M059J (cell line): Measurements from ENCODE around the gene ICE2. TPM values are rescaled to one million over a fixed set of nuclear protein-coding genes. Genes with fewer than 3 reads are reported as not detected.
"Not testable (repeated sequence)": the region's sequence is repeated elsewhere in the genome, so short reads cannot be mapped to it uniquely, and the experiment has no call there.

Source experiments
- DNase-seq: peaks from one replicate; pipeline ENCODE4 v3.0.0-alpha.2; 2012; ENCODE audit warnings: low read depth
- total RNA-seq: library from RNA; depleted of rRNA; stranded (reverse); fragments of >200 nt; shearing (Covaris generic); gene quantifications from 2 replicates; pipeline ENCODE4 v1.2.3, GENCODE V29; 2014

ICE2 gene
- total RNA-seq, 1 experiment from 2014 or later = 17.0 TPM

DNA sequence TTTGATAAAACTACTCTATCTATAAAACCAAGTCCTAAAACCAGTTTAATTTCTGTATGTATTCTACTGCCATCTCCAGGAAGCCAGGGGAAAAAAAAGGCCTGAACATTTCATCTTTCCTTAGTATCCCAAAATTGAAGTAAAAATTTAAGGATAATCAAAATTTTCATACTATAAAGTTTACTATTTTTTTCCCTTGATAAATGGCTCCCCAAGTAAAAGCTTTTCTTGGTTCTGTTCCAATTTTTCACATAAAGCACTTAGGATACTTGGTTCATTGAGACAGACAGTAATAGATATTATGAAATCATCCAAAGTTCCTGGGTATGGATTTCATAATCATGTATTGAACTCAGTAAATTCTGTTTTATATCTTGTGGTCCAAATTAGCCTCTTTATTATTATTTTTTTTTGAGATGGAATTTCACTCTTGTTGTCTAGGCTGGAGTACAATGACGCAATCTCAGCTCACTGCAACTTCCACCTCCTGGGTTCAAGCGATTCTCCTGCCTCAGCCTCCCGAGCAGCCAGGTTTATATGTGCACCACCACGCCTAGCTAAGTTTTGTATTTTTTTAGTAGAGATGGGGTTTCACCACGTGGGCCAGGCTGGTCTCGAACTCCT lies 34.5 kb downstream of the ICE2 start:
- peak; percentile 42 for DNase-seq

DNA sequence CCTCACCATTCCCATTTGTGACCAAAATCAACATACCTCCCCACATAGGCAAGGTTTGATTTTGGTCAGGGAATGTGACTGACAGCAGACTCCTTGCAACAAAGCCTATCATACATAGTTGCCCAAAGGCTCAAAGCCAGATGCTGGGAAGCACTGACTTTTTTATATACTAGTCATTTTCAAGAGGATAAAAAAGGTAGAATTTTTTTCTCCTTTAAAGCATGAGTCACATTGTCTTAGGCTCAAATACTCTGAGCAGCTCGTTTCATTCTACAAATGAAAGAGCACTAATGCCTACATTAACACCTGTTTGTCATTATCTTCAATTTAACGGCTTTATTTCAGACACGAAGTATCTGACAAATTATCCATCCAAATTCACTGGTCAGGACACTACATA lies 36.2 kb downstream of the ICE2 start:
- peak; percentile 46 for DNase-seq

GRCh38 chr15:60442031-60442650 lies 36.8 kb downstream of the ICE2 start:
- no peak for DNase-seq

- DNase-seq = no peak
Measured at GRCh38 chr15:60441331-60441730, 37.6 kb downstream of the ICE2 start.

DNA sequence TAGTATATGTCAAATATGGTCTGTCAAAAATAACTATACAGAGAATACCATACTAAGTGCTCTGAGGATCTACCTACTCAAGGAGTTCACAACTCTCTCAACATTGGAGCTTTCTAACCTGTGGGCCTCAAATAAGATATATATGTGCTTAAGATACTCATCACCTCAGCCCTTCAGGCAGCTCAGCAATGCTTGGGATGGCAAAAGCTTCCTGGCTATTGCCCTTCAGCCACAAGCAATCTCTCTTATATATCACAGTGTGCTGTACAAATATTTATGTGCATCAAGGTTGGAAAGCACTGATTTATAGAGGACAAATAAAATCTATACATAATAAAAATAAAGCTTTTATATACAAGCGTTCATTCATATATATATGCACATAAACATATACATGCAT lies 40.3 kb downstream of the ICE2 start:
- no peak for DNase-seq

DNA sequence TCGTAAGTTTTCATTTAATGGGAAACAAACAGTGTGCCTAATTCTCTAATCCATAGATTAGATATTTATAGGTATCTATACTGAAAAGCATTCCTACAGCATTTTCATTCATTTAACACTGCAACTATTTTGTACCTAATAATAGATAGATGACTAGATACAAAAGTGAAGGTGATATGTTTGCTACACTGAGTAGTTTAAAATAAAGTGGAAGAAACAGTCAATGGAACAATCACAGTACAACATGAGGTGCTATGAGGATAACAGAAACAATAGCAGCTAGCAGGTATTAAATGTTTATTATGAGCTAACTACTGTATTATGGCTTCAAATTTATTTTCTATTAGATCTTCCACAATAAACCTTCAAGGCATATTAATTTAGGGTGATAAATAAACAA lies 50.0 kb downstream of the ICE2 start:
- no peak for DNase-seq

GRCh38 chr15:60426870-60427508 lies 52.0 kb downstream of the ICE2 start:
- peak; percentile 79 for DNase-seq

DNA sequence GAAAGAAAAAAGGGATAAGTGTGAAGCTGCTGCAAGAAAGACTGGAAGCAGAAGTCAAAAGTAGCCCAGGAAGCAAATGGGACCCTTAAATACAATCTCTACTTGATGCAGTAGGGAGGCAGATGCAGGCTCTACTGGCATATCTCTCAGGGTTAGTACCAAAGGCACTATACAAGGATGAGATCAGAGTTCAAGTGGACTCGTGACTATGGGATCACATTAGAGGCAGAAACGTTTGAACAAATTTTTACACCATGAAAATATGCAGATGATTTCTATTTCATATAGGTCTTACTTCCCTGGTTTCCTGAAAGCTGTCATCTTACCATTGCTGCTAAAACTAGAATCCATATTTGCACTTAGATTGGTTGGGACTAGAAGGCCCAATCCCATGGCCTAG lies 53.5 kb downstream of the ICE2 start:
- DNase-seq = no peak

DNA sequence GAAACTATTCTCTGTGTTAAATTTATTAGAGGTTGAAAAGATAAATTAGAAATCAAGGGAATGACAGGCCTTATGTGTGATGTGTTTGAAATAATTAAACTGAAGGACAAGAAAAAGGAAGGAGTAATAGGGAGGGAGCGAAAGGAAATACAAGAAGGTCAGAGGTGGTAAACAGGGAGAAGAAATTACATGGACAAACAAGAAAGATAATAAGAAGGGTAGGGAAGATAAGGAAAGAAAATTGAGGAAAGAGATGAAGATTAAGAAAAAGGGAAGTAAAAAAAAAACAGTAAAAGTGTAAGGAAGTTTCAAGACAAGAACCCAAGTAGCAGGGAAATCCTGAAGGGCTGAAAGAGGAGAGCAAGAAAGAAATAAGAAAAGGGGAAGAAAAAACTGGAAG lies 54.9 kb downstream of the ICE2 start:
- no peak for DNase-seq

DNA sequence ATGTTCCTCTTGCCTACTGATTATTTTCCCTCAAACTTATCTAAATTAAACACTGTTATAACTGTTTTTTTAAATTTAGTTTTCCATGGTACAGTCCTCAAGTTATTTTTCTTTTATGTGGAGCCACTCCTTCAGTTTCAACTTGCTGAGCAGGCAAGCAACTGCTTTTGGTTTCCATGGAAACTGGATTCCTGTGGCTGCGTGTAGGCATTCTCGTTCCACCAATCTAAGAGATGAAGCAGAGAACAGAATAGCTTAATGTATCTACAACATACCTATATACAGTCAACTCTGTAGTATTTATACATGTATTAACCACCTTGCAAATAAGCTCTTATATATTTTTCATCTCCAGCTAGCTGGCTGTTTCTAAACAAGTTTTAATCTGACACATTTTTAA lies 55.4 kb downstream of the ICE2 start:
- DNase-seq = peak; percentile 91

DNA sequence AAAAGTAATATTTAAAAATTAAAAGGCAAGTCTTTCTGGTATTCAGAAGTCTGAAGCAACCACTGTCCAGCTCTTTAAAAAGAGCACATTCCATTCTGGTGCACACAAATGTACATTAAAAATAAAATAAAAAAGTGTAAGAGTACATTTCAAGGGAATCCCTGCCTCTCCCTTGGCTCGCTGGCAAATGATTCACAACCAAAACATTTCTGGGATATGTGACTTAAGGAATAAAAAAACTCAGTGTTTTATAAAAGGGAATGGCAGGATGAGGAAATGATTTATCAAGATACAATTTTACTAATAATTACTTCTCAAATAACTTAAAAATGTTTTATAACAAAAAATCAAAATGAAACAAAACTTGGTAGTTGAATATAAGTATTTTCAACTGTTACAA lies 57.4 kb downstream of the ICE2 start:
- DNase-seq = peak; percentile 64

DNA sequence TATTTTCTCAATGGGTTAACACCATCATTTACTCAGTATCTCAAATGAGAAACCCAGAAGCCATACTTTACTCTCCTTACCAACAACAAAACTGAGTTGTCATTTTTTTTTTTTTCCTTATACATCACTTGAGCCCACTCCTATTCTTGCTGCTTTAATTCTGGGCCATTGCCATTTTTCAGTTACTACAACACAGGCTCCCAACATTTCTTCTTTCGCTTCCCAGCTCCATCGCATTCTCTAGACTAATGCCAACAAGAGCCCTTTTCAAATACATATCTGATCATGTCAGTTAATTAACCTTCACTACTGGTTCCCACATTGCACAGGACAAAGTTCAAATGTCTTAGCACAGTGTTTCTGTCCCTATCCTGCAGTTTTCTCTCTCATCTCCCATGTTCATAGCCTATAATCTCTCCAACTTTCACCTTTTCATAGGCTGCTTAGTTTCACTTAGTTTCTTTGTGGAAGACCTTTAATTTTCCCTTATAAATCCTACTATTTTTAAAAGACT lies 58.7 kb downstream of the ICE2 start:
- no peak for DNase-seq

GRCh38 chr15:60419753-60420152 lies 59.2 kb downstream of the ICE2 start:
- DNase-seq = no peak

DNA sequence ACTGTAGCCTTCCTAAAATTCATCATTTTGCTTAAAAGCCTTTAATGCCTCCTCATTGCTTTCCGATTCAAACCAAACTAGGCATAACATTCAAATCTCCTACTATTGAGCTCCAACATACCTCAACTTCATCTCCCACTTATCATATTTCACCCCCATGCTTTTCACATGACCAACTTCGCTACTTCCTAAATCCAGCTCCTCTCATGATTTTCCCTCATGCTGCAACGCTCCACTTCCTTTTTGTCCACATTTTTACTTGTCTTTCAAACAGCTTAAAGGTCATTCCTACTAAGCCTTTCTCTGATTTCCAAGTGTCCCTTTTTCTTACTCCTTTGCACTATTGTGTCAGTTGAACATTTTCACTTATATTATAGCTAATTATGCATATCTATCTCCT lies 60.8 kb downstream of the ICE2 start:
- no peak for DNase-seq

- no peak for DNase-seq
Measured at GRCh38 chr15:60417112-60417511, 61.8 kb downstream of the ICE2 start.

DNA sequence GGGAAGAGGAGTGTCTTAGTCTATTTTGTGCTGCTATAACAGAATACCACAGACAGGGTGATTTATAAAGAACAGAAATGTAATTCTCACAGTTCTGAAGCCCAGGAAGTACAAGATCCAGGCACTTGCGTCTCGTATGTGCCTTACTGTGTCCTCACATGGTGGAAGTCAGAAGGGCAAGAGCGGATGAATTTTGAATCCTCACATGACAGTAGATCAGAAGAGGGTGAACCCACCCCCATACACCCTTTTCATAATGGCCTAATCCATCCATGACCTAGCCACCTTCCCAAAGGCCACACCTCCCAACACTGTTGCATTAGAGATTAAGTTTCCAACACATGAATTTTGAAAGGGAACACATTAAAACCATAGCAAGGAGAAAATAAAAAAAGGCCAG lies 62.5 kb downstream of the ICE2 start:
- DNase-seq = no peak

- DNase-seq = peak; percentile 43
Measured at GRCh38 chr15:60414016-60414682, 64.8 kb downstream of the ICE2 start.

DNA sequence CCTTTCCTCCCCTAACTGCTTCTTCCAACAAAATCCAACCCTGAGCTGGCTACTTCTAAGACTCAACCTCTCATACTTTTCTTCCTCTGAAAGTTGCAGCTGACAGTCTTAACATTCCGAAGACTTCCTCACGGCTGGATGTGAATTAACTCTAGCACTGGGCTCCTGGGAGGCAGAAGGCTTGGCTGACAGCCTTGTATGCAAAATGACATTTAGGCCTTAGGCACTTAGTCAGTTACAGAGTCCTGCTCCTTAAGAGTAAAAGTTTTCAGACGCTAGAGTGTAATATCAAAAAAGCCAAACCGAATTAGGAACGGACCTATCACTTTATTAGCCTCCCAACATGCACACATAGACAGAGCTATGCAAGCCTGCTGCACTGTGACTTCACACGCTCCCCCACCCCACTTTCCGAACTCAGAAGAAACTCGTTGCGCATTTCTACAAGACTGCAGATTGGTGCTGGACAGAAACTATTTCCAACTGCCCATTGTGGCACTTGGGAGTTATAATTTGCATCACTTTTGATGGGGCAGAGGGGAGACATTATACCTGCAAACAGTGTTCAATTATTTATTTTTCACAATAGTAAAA lies 65.6 kb downstream of the ICE2 start:
- no peak for DNase-seq

GRCh38 chr15:60412807-60413206 lies 66.1 kb downstream of the ICE2 start:
- not testable (repeated sequence) for DNase-seq

DNA sequence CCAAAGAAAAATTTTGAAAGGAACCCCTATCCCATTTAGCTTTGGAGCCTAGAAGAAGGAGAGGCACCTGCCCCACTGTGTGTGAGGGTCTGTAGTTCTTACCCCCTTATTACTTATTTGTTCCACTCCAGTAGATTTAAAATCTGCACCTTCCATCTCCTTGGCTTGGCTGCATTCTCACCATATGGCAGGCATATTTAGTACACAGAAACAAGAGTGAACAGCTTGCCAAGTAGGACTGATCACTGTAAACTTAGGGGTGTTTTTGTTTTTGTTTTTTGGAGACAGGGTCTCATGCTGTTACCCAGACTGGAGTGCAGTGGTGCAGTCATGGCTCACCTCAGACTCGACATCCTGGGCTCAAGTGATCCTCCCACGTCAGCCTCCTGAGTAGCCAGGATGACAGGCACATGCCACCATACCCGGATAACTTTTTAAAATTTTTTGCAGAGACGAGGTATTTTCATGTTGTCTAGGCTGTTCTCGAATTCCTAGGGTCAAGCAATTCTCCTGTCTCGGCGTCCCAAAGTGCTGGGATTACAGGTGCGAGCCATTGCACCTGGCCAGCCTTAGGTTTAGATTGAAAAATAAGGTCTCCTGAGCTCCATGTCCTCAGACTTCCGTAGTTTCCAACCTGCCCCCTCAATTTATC lies 67.0 kb downstream of the ICE2 start:
- DNase-seq = no peak

- DNase-seq = not testable (repeated sequence)
Measured at GRCh38 chr15:60410350-60410749, 68.6 kb downstream of the ICE2 start.
